Muscle of leg (tissue), 11 donors: ENCODE results near the gene PKMYT1. TPM values are rescaled to one million over a fixed set of nuclear protein-coding genes. Genes with fewer than 3 reads are reported as not detected.
A peak's percentile ranks its signal among the peaks of the same experiment; 100 is the strongest.

ENCODE experiments used
- DNase-seq: peaks from one replicate; pipeline ENCODE4 v3.0.0; 2013
- H3K27ac ChIP-seq: one replicate; pipeline ENCODE4 v1.5.1; 2013; ENCODE audit warnings: mild to moderate bottlenecking, low read length, control low read depth
- H3K27me3 ChIP-seq: one replicate; pipeline ENCODE4 v1.6.1; 2013; ENCODE audit warnings: low read length; ENCODE audit not compliant: control insufficient read depth, insufficient read depth
- H3K36me3 ChIP-seq: one replicate; pipeline ENCODE4 v1.6.1; 2013; ENCODE audit warnings: low read length; ENCODE audit not compliant: control insufficient read depth, insufficient read depth
- H3K4me1 ChIP-seq: one replicate; pipeline ENCODE4 v1.6.1; 2013; ENCODE audit warnings: low read length; ENCODE audit not compliant: control insufficient read depth, insufficient read depth
- H3K4me3 ChIP-seq: one replicate; pipeline ENCODE4 v1.5.1; 2013; ENCODE audit warnings: low read length, control low read depth
- H3K9me3 ChIP-seq: replicated peaks from 2 replicates; pipeline ENCODE4 v1.6.1; 2013; ENCODE audit warnings: low read depth, low read length; ENCODE audit not compliant: control insufficient read depth
- WGBS: methylation state at CpG from one replicate; pipeline ENCODE4 v1.1.5; 2013; ENCODE audit warnings: missing lambda C conversion rate; ENCODE audit not compliant: insufficient coverage; 5-methylcytosine and 5-hydroxymethylcytosine counted together
- polyA plus RNA-seq, 8 donors: library from polyadenylated mRNA; unstranded; fragments of 120-200 nt; gene quantifications; one replicate each; pipeline versions ENCODE4 v1.2.1 to v1.2.3, GENCODE V29; 2013; ENCODE audit warnings: inconsistent platforms in 1 of 8, low replicate concordance in 1 of 8; ENCODE audit not compliant: insufficient read length in 8 of 8, insufficient read depth in 1 of 8
- total RNA-seq: library from RNA; stranded (reverse); fragments of 120-200 nt; gene quantifications from one replicate; pipeline ENCODE4 v1.2.4, GENCODE V29; 2013

PKMYT1 gene
- total and polyA plus RNA-seq, 9 donors = 3.6 to 19.4 (median 14.1) TPM

DNA sequence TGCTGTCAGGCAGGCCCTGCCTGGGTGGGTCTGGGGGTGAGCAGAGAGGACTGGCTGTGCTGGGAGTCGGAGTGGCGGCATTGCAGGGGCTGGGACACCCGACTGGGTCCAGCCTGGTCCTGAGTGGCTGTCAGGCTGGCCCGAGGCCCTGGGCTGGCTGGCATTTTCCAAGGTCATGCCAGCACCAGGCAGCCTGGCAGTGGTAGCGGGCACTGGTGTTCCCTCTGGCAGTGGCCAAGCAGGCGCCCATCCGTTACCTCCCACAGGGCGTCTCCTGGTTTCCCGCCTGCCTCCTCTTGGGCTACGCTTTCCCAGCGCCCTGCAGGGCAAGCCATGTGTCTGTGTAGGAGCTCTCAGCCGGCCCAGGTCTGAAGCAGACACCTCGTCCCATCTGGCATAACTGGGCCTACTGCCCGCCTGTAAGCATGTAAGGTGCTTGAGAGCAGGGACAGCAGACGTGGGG, 5.7 kb upstream of the PKMYT1 start:
- peaks cover 66% of the 10 kb centered on the region for H3K4me1 ChIP-seq

GRCh38 chr16:2985462-2985861, 5.2 kb upstream of the PKMYT1 start:
- peak; percentile 91 for DNase-seq
- WGBS = 64% methylated on average over 9 of the region's 9 CpGs
- peaks cover 70% of the 10 kb centered on the region for H3K4me1 ChIP-seq
- no peaks in the 10 kb centered on the region for H3K36me3 ChIP-seq
- H3K27ac ChIP-seq = peak overlapping the region; percentile 87
- no peak overlapping the region for H3K4me3 ChIP-seq
- H3K9me3 ChIP-seq = no peaks in the 10 kb centered on the region
- H3K27me3 ChIP-seq = peaks cover 14% of the 10 kb centered on the region

More for the DNA sequence above, 5.7 kb upstream of the PKMYT1 start:
- Histone ChIP-seq H3K36me3 (no peaks in the 10 kb centered on the region), H3K27ac (peak overlapping the region; percentile 87), H3K27me3 (peaks cover 17% of the 10 kb centered on the region), H3K9me3 (no peaks in the 10 kb centered on the region), H3K4me3 (no peak overlapping the region)
- 77% methylated on average over 15 of the region's 15 CpGs for WGBS
- no peak for DNase-seq

DNA sequence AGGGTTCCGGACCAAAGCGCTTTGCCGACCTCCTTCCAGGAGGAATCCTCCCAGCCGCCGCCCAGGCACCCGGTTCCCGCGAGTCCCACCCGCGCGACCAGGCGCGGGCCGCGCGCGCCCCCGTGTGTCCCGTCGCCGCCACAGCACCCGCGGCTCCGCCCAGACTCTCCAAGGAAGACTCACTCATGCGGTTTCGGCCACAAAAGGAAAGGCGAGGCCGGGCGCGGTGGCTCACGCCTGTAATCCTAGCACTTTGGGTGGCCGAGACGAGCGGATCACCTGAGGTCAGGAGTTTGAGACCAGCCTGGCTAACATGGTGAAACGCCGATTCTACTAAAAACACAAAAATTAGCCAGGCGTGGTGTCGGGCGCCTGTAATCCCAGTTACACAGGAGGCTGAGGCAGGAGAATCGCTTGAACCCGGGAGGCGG, 3.5 kb upstream of the PKMYT1 start:
- Histone ChIP-seq H3K27me3 (peaks cover 3% of the 10 kb centered on the region), H3K4me3 (peak overlapping the region; percentile 14), H3K36me3 (no peaks in the 10 kb centered on the region), H3K27ac (no peak overlapping the region), H3K9me3 (no peaks in the 10 kb centered on the region), H3K4me1 (peaks cover 69% of the 10 kb centered on the region)
- peak; percentile 78 for DNase-seq
- 10% methylated on average over 42 of the region's 42 CpGs for WGBS

- peaks cover 56% of the 10 kb centered on the region for H3K4me1 ChIP-seq
- 73% methylated on average over 5 of the region's 5 CpGs for WGBS
- no peaks in the 10 kb centered on the region for H3K9me3 ChIP-seq
- H3K27ac ChIP-seq = no peak overlapping the region
- no peak for DNase-seq
- H3K36me3 ChIP-seq = no peaks in the 10 kb centered on the region
- H3K27me3 ChIP-seq = peaks cover 3% of the 10 kb centered on the region
- H3K4me3 ChIP-seq = no peak overlapping the region
These were observed 2.2 kb upstream of the PKMYT1 start for GRCh38 chr16:2982402-2982801.

GRCh38 chr16:2981899-2982250, 1.6 kb upstream of the PKMYT1 start:
- peaks cover 51% of the 10 kb centered on the region for H3K4me1 ChIP-seq
- peaks cover 3% of the 10 kb centered on the region for H3K27me3 ChIP-seq
- no peaks in the 10 kb centered on the region for H3K36me3 ChIP-seq
- no peaks in the 10 kb centered on the region for H3K9me3 ChIP-seq
- H3K27ac ChIP-seq = no peak overlapping the region
- H3K4me3 ChIP-seq = no peak overlapping the region
- WGBS = 54% methylated on average over 3 of the region's 4 CpGs
- DNase-seq = no peak

- Histone ChIP-seq H3K4me3 (no peak overlapping the region), H3K27ac (no peak overlapping the region), H3K9me3 (no peaks in the 10 kb centered on the region), H3K36me3 (no peaks in the 10 kb centered on the region), H3K4me1 (peaks cover 46% of the 10 kb centered on the region), H3K27me3 (peaks cover 3% of the 10 kb centered on the region)
- DNase-seq = no peak
- WGBS = 26% methylated on average over 19 of the region's 33 CpGs
These were observed 1.1 kb upstream of the PKMYT1 start for GRCh38 chr16:2981177-2981898.

- H3K27ac ChIP-seq = no peak overlapping the region
- H3K36me3 ChIP-seq = peaks cover 12% of the 10 kb centered on the region
- H3K9me3 ChIP-seq = no peaks in the 10 kb centered on the region
- DNase-seq = no peak
- peak overlapping the region; percentile 74 for H3K4me3 ChIP-seq
- H3K4me1 ChIP-seq = peaks cover 30% of the 10 kb centered on the region
- 3% methylated on average over 32 of the region's 43 CpGs for WGBS
- peaks cover 2% of the 10 kb centered on the region for H3K27me3 ChIP-seq
These were observed 498 bp downstream of the PKMYT1 start for GRCh38 chr16:2979669-2980226.

GRCh38 chr16:2977440-2977839, 2.8 kb downstream of the PKMYT1 start:
- H3K4me1 ChIP-seq = peaks cover 31% of the 10 kb centered on the region
- no peaks in the 10 kb centered on the region for H3K27me3 ChIP-seq
- H3K4me3 ChIP-seq = no peak overlapping the region
- H3K36me3 ChIP-seq = peaks cover 23% of the 10 kb centered on the region
- WGBS = 88% methylated on average over 4 of the region's 6 CpGs
- DNase-seq = no peak
- no peak overlapping the region for H3K27ac ChIP-seq
- no peaks in the 10 kb centered on the region for H3K9me3 ChIP-seq

DNA sequence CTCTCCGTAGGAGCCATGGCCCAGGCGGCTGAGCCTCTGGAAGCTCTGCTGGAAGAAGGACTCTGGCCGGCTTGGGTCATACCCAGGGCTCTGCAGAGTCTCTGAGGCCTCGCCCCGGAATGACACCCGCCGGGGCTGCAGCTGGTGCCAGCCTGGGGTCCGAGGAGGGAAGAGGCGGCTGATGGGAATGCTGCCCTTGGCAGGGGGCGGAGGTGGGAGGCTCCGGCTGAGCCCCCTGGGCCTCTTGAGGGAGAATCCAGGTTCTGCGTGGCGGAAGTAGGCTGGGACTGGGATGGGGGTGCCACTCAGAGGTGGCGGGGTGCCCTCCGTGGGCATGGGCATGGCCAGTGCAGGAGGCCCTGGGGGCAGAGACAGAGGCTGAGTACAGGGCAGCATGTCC, 3.6 kb downstream of the PKMYT1 start:
- Histone ChIP-seq H3K9me3 (no peaks in the 10 kb centered on the region), H3K27me3 (no peaks in the 10 kb centered on the region), H3K4me1 (peaks cover 38% of the 10 kb centered on the region), H3K27ac (no peak overlapping the region), H3K36me3 (peaks cover 24% of the 10 kb centered on the region), H3K4me3 (no peak overlapping the region)
- DNase-seq = no peak
- 92% methylated on average over 13 of the region's 15 CpGs for WGBS

GRCh38 chr16:2976201-2976600, 4.0 kb downstream of the PKMYT1 start:
- H3K36me3 ChIP-seq = peaks cover 29% of the 10 kb centered on the region
- no peak for DNase-seq
- no peak overlapping the region for H3K4me3 ChIP-seq
- H3K4me1 ChIP-seq = peaks cover 36% of the 10 kb centered on the region
- H3K27ac ChIP-seq = no peak overlapping the region
- no peaks in the 10 kb centered on the region for H3K9me3 ChIP-seq
- WGBS = 84% methylated on average over 7 of the region's 7 CpGs
- H3K27me3 ChIP-seq = no peaks in the 10 kb centered on the region
